Mammary epithelial cell (primary cell): ENCODE data around the gene TAOK1.

Experiments used
- EZH2 ChIP-seq: IDR thresholded peaks from 2 replicates; pipeline ENCODE4 v1.6.1; 2012; ENCODE audit warnings: low read length, inconsistent platforms, borderline replicate concordance
- TF ChIP-seq, protein P1 (sequence below), 2 donors: IDR thresholded peaks in 1 of 2; conservative IDR thresholded peaks in 1 of 2; 2 replicates each; pipeline ENCODE4 v1.5.1; 2011 to 2012; ENCODE audit warnings: inconsistent platforms in 2 of 2, low read length in 2 of 2, mild to moderate bottlenecking in 2 of 2, control low read depth in 1 of 2, low read depth in 1 of 2; ENCODE audit not compliant: insufficient read depth in 1 of 2; ENCODE audit errors: extremely low read depth in 1 of 2

DNA sequence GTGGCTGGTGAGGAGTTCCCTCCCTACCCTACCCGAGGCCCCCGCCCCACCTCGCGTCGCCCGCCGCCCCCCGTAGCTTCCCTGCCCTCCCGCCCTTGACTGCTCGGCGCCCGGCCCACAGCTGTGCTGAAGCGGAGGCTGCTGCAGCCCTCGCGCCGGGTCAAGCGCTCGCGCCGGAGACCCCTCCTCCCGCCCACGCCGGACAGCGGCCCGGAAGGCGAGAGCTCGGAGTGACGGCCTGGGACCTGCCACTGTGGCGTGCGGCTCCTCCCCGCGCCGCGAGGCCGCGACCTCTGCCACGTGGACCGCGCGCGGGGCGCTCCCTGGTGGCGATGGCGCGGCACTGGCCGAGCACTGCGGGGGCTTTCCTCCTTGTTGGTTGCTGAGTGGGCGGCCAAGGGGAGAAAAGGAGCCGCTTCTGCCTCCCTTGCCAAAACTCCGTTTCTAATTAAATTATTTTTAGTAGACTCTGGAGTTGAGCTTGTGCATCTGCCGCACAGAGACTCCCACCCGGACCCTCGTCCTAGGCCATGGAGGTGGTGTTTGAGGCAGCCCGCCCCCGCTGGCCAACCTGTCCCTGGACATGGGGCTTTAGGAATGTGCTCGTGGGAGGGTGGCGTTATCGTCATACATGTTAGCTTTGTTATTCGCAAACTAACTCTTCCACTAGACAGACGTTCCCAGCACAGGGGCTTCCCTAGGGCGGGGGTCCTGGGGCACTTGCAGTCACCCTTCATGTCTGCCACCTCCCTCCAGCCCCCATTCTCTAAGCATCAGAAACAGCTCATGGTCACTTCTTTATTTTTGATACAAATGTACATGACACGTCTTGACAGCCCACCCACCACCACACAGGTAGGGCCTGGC lies 182.8 kb downstream of the TAOK1 start:
- TF ChIP-seq, protein P1, sequence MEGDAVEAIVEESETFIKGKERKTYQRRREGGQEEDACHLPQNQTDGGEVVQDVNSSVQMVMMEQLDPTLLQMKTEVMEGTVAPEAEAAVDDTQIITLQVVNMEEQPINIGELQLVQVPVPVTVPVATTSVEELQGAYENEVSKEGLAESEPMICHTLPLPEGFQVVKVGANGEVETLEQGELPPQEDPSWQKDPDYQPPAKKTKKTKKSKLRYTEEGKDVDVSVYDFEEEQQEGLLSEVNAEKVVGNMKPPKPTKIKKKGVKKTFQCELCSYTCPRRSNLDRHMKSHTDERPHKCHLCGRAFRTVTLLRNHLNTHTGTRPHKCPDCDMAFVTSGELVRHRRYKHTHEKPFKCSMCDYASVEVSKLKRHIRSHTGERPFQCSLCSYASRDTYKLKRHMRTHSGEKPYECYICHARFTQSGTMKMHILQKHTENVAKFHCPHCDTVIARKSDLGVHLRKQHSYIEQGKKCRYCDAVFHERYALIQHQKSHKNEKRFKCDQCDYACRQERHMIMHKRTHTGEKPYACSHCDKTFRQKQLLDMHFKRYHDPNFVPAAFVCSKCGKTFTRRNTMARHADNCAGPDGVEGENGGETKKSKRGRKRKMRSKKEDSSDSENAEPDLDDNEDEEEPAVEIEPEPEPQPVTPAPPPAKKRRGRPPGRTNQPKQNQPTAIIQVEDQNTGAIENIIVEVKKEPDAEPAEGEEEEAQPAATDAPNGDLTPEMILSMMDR (conservative IDR thresholded peaks at IDR 0.05 in 1 of 2, IDR thresholded peaks at IDR 0.05 in 1 of 2; ENCODE audit: extremely low read depth in 1 of 2, insufficient read depth in 1 of 2, low read depth in 1 of 2, low read length in 2 of 2) = peak; percentile 30 to 43
- no peak for TF ChIP-seq EZH2
